T-cell (primary cell): ENCODE data around the gene TOR3A. TPM values are rescaled to one million over a fixed set of nuclear protein-coding genes. Genes with fewer than 3 reads are reported as not detected.

Source experiments
- ATAC-seq, 4 experiments: fragments of 200-7000 bp in 3 of 4; fragments of 150-1000 bp in 1 of 4; cut with Tn5 transposase; replicated peaks in 1 of 4; 1 replicate in 3 of 4; 2 replicates in 1 of 4; pipeline ENCODE4 v1.10.0; 2021; ENCODE audit warnings: moderate library complexity in 3 of 4, mild to moderate bottlenecking in 2 of 4, moderate number of reproducible peaks in 1 of 4
- CTCF ChIA-PET, 2 donors: fragments of 300-600 bp; sonication (Branson Sonifier 250); formaldehyde crosslinking; loops; one replicate each; lab custom pipeline; 2022; ENCODE audit warnings: antibody characterized with exemption in 2 of 2; lab: Charles Lee
- POLR2A ChIA-PET, 2 donors: fragments of 300-600 bp; sonication (Branson Sonifier 250); formaldehyde crosslinking; loops; one replicate each; lab custom pipeline; 2022; ENCODE audit warnings: antibody characterized with exemption in 2 of 2; lab: Charles Lee
- DNase-seq, 35 experiments: peaks; one replicate each; pipeline versions ENCODE4 v3.0.0 to v3.0.0-alpha.2; 2013 to 2023
- H3K27ac ChIP-seq: one replicate; pipeline ENCODE4 v1.5.1; 2013; ENCODE audit warnings: low read length
- H3K27me3 ChIP-seq, 2 experiments: replicated peaks in 1 of 2; 1 replicate in 1 of 2; 2 replicates in 1 of 2; pipeline versions ENCODE4 v1.6.1 to v1.7.0; 2013; ENCODE audit warnings: low read length in 1 of 2, mixed read lengths in 1 of 2; ENCODE audit not compliant: control insufficient read depth in 2 of 2, insufficient read depth in 2 of 2; ENCODE audit errors: extremely low read depth in 1 of 2
- H3K36me3 ChIP-seq, 2 donors: 1 replicate in 1 of 2; 2 replicates in 1 of 2; pipeline versions ENCODE4 v1.6.1 to v1.7.0; 2013; ENCODE audit warnings: low read length in 1 of 2; ENCODE audit not compliant: control insufficient read depth in 2 of 2, insufficient read depth in 1 of 2; ENCODE audit errors: extremely low read depth in 1 of 2
- H3K4me1 ChIP-seq, 2 experiments: 1 replicate in 1 of 2; 2 replicates in 1 of 2; pipeline versions ENCODE4 v1.6.1 to v1.7.0; 2013; ENCODE audit warnings: low read length in 2 of 2, mixed read lengths in 1 of 2; ENCODE audit not compliant: insufficient read depth in 2 of 2, control insufficient read depth in 1 of 2; ENCODE audit errors: extremely low read depth in 1 of 2
- H3K4me3 ChIP-seq, 2 donors: 1 replicate in 1 of 2; 2 replicates in 1 of 2; pipeline versions ENCODE4 v1.5.1 to v1.7.0; 2013; ENCODE audit warnings: mild to moderate bottlenecking in 2 of 2, low read length in 1 of 2, moderate library complexity in 1 of 2; ENCODE audit not compliant: control insufficient read depth in 1 of 2; ENCODE audit errors: extremely low read depth in 1 of 2
- H3K9me3 ChIP-seq: 2 replicates; pipeline ENCODE4 v1.7.0; 2013
- H3K27ac Mint-ChIP-seq, 2 donors: one replicate each; pipeline ENCODE4 v1.8.0; 2020 to 2021; ENCODE audit warnings: mild to moderate bottlenecking in 2 of 2, mixed read lengths in 2 of 2
- H3K27me3 Mint-ChIP-seq, 2 donors: one replicate each; pipeline ENCODE4 v1.8.0; 2021 to 2022; ENCODE audit warnings: mixed read lengths in 2 of 2
- H3K36me3 Mint-ChIP-seq: one replicate; pipeline ENCODE4 v1.8.0; 2021; ENCODE audit warnings: mixed read lengths
- H3K4me1 Mint-ChIP-seq, 3 donors: one replicate each; pipeline ENCODE4 v1.8.0; 2020 to 2022; ENCODE audit warnings: mixed read lengths in 3 of 3, mild to moderate bottlenecking in 1 of 3
- H3K4me3 Mint-ChIP-seq, 3 donors: one replicate each; pipeline ENCODE4 v1.8.0; 2020 to 2022; ENCODE audit warnings: mild to moderate bottlenecking in 3 of 3, mixed read lengths in 3 of 3, moderate library complexity in 3 of 3
- H3K9me3 Mint-ChIP-seq, 3 donors: one replicate each; pipeline ENCODE4 v1.8.0; 2020 to 2022; ENCODE audit warnings: mixed read lengths in 3 of 3
- WGBS: methylation state at CpG from one replicate; pipeline ENCODE4 v1.1.5; 2013; ENCODE audit warnings: missing lambda C conversion rate; ENCODE audit not compliant: insufficient coverage; 5-methylcytosine and 5-hydroxymethylcytosine counted together
- total RNA-seq, 35 experiments: library from RNA in 6 of 35; stranded (reverse) in 6 of 35; fragments of 120-200 nt in 1 of 35; gene quantifications; one replicate each; pipeline versions ENCODE4 v1.2.1 to v1.2.4 and lab custom pipeline; 2013 to 2026

TOR3A gene
- total RNA-seq, 5 donors from 2014 or later (not counting 1 experiment from before 2014, with no cell fraction given) = 19.1 to 30.6 (median 23.7) TPM

- no peak overlapping the region for H3K4me3 ChIP-seq
- Mint-ChIP-seq H3K9me3 (no peaks in the 10 kb centered on the region), H3K27ac (peak overlapping the region in 1 of 2 donors; percentile 50), H3K4me1 (peaks cover 0 to 10% (median 0%) of the 10 kb centered on the region in 3 donors), H3K27me3 (no peaks in the 10 kb centered on the region), H3K36me3 (peaks cover 27% of the 10 kb centered on the region), H3K4me3 (no peak overlapping the region)
- no peaks in the 10 kb centered on the region for H3K4me1 ChIP-seq
- peaks cover 25 to 67% of the 10 kb centered on the region in 2 donors for H3K36me3 ChIP-seq
- CTCF ChIA-PET = interaction anchor here in 1 of 2 donors (0.6 kb wide), 1 partner anchor 12 kb away, joined by 3 read pairs; no protein-coding TSS in a partner anchor
- POLR2A ChIA-PET = no interaction called here
- WGBS = 100% methylated on average over 3 of the region's 4 CpGs
- H3K27ac ChIP-seq = no peak overlapping the region
- DNase-seq (no peak), ATAC-seq (no peak)
- H3K27me3 ChIP-seq = no peaks in the 10 kb centered on the region
- H3K9me3 ChIP-seq = no peaks in the 10 kb centered on the region
Measured at GRCh38 chr1:179090923-179091322, 9.1 kb downstream of the TOR3A start.

GRCh38 chr1:179091691-179092165 lies 9.9 kb downstream of the TOR3A start:
- H3K9me3 ChIP-seq = no peaks in the 10 kb centered on the region
- peak overlapping the region in 1 of 2 donors; percentile 5 for H3K27ac Mint-ChIP-seq
- ATAC-seq (no peak), DNase-seq (no peak)
- H3K4me1 ChIP-seq = no peaks in the 10 kb centered on the region
- peaks cover 26 to 72% of the 10 kb centered on the region in 2 donors for H3K36me3 ChIP-seq
- WGBS = no CpG with 5 or more reads among the region's 5 CpGs
- no peak overlapping the region for H3K27ac ChIP-seq
- no peak overlapping the region for H3K4me3 ChIP-seq
- H3K4me1 Mint-ChIP-seq = peaks cover 0 to 8% (median 0%) of the 10 kb centered on the region in 3 donors
- ChIA-PET CTCF (no interaction called here), POLR2A (no interaction called here)
- no peaks in the 10 kb centered on the region for H3K27me3 ChIP-seq
- H3K4me3 Mint-ChIP-seq = no peak overlapping the region
- H3K36me3 Mint-ChIP-seq = peaks cover 27% of the 10 kb centered on the region
- H3K9me3 Mint-ChIP-seq = no peaks in the 10 kb centered on the region
- H3K27me3 Mint-ChIP-seq = no peaks in the 10 kb centered on the region

- ATAC-seq (no peak), DNase-seq (no peak)
- Histone ChIP-seq H3K27ac (no peak overlapping the region), H3K4me1 (no peaks in the 10 kb centered on the region), H3K36me3 (peaks cover 26 to 70% of the 10 kb centered on the region in 2 donors), H3K4me3 (no peak overlapping the region), H3K27me3 (no peaks in the 10 kb centered on the region), H3K9me3 (no peaks in the 10 kb centered on the region)
- peaks cover 0 to 8% (median 0%) of the 10 kb centered on the region in 3 donors for H3K4me1 Mint-ChIP-seq
- 73% methylated on average over 5 of the region's 9 CpGs for WGBS
- POLR2A ChIA-PET = no interaction called here
- CTCF ChIA-PET = interaction anchor here in 1 of 2 donors (0.7 to 1.1 kb wide), 4 partner anchors 12 to 111 kb away, joined by 3 to 6 read pairs (median 3); no protein-coding TSS in a partner anchor
- H3K4me3 Mint-ChIP-seq = no peak overlapping the region
- peaks cover 31% of the 10 kb centered on the region for H3K36me3 Mint-ChIP-seq
- H3K9me3 Mint-ChIP-seq = no peaks in the 10 kb centered on the region
- no peaks in the 10 kb centered on the region for H3K27me3 Mint-ChIP-seq
- H3K27ac Mint-ChIP-seq = peak overlapping the region in 1 of 2 donors; percentile 2
Measured at GRCh38 chr1:179092896-179093461, 11.1 kb downstream of the TOR3A start.

- CTCF ChIA-PET = interaction anchor here in 1 of 2 donors (0.6 kb wide), 2 partner anchors 22 to 98 kb away, joined by 3 read pairs; no protein-coding TSS in a partner anchor
- H3K4me3 ChIP-seq = no peak overlapping the region
- H3K4me1 Mint-ChIP-seq = peaks cover 0 to 5% (median 2%) of the 10 kb centered on the region in 3 donors
- H3K4me1 ChIP-seq = no peaks in the 10 kb centered on the region
- H3K36me3 ChIP-seq = peaks cover 20 to 62% of the 10 kb centered on the region in 2 donors
- peaks cover 28% of the 10 kb centered on the region for H3K36me3 Mint-ChIP-seq
- ATAC-seq (no peak), DNase-seq (no peak)
- H3K27me3 Mint-ChIP-seq = no peaks in the 10 kb centered on the region
- H3K27ac Mint-ChIP-seq = peak overlapping the region in 1 of 2 donors; percentile 13
- POLR2A ChIA-PET = no interaction called here
- H3K9me3 Mint-ChIP-seq = no peaks in the 10 kb centered on the region
- H3K27me3 ChIP-seq = no peaks in the 10 kb centered on the region
- H3K4me3 Mint-ChIP-seq = no peak overlapping the region
- H3K9me3 ChIP-seq = no peaks in the 10 kb centered on the region
- 100% methylated on average over 1 of the region's 5 CpGs for WGBS
- H3K27ac ChIP-seq = no peak overlapping the region
Measured at GRCh38 chr1:179094818-179095217, 12.9 kb downstream of the TOR3A start.

GRCh38 chr1:179095377-179095776 lies 13.5 kb downstream of the TOR3A start:
- H3K4me1 Mint-ChIP-seq = peaks cover 0 to 5% (median 2%) of the 10 kb centered on the region in 3 donors
- no peak overlapping the region for H3K4me3 Mint-ChIP-seq
- no peaks in the 10 kb centered on the region for H3K4me1 ChIP-seq
- peak overlapping the region in 1 of 2 donors; percentile 40 for H3K27ac Mint-ChIP-seq
- peaks cover 17 to 61% of the 10 kb centered on the region in 2 donors for H3K36me3 ChIP-seq
- DNase-seq = no peak
- no peak overlapping the region for H3K27ac ChIP-seq
- no peak for ATAC-seq
- peaks cover 28% of the 10 kb centered on the region for H3K36me3 Mint-ChIP-seq
- H3K9me3 Mint-ChIP-seq = no peaks in the 10 kb centered on the region
- CTCF ChIA-PET = interaction anchor here in 1 of 2 donors (0.6 kb wide), 2 partner anchors 21 to 98 kb away, joined by 3 read pairs; no protein-coding TSS in a partner anchor
- no peaks in the 10 kb centered on the region for H3K9me3 ChIP-seq
- WGBS = 100% methylated on average over 3 of the region's 4 CpGs
- H3K27me3 Mint-ChIP-seq = no peaks in the 10 kb centered on the region
- H3K27me3 ChIP-seq = no peaks in the 10 kb centered on the region
- H3K4me3 ChIP-seq = no peak overlapping the region
- POLR2A ChIA-PET = no interaction called here

- Mint-ChIP-seq H3K27me3 (no peaks in the 10 kb centered on the region), H3K4me3 (no peak overlapping the region), H3K36me3 (peaks cover 26% of the 10 kb centered on the region), H3K4me1 (peaks cover 0 to 5% (median 2%) of the 10 kb centered on the region in 3 donors), H3K27ac (no peak overlapping the region), H3K9me3 (no peaks in the 10 kb centered on the region)
- DNase-seq (no peak), ATAC-seq (no peak)
- Histone ChIP-seq H3K4me1 (no peaks in the 10 kb centered on the region), H3K27ac (no peak overlapping the region), H3K9me3 (no peaks in the 10 kb centered on the region), H3K27me3 (no peaks in the 10 kb centered on the region), H3K36me3 (peaks cover 16 to 57% of the 10 kb centered on the region in 2 donors), H3K4me3 (no peak overlapping the region)
- POLR2A ChIA-PET = no interaction called here
- CTCF ChIA-PET = no interaction called here
- 93% methylated on average over 2 of the region's 3 CpGs for WGBS
Measured at GRCh38 chr1:179095924-179096323, 14.1 kb downstream of the TOR3A start.
